Effector memory CD4-positive, alpha-beta T cell (primary cell): ENCODE results near the gene MICAL1.
"Not testable (repeated sequence)": the region's sequence is repeated elsewhere in the genome, so short reads cannot be mapped to it uniquely, and the experiment has no call there.

Source experiments
- DNase-seq, 3 donors: peaks; one replicate each; pipeline ENCODE4 v3.0.0-alpha.2; 2020
- H3K27ac ChIP-seq: 2 replicates; pipeline ENCODE4 v1.7.0; 2013; ENCODE audit warnings: mild to moderate bottlenecking, low read length, moderate library complexity; ENCODE audit not compliant: insufficient read depth, poor library complexity, severe bottlenecking
- H3K27me3 ChIP-seq: replicated peaks from 2 replicates; pipeline ENCODE4 v1.7.0; 2013; ENCODE audit warnings: mild to moderate bottlenecking, low read length; ENCODE audit not compliant: insufficient read depth, control insufficient read depth, poor library complexity, severe bottlenecking
- H3K36me3 ChIP-seq: 2 replicates; pipeline ENCODE4 v1.7.0; 2013; ENCODE audit warnings: mild to moderate bottlenecking, low read length, moderate library complexity; ENCODE audit not compliant: control insufficient read depth, insufficient read depth
- H3K4me1 ChIP-seq: 2 replicates; pipeline ENCODE4 v1.7.0; 2013; ENCODE audit warnings: low read length, mild to moderate bottlenecking; ENCODE audit not compliant: control insufficient read depth, insufficient read depth, poor library complexity, severe bottlenecking
- H3K4me3 ChIP-seq: 2 replicates; pipeline ENCODE4 v1.7.0; 2013; ENCODE audit warnings: low read length, low read depth, mild to moderate bottlenecking; ENCODE audit not compliant: insufficient read depth, poor library complexity, severe bottlenecking
- H3K9me3 ChIP-seq: 2 replicates; pipeline ENCODE4 v1.7.0; 2013; ENCODE audit warnings: mild to moderate bottlenecking, low read length, moderate library complexity; ENCODE audit not compliant: control insufficient read depth

The MICAL1 gene

GRCh38 chr6:109466212-109466923, 10.8 kb upstream of the MICAL1 start:
- Histone ChIP-seq H3K4me1 (no peaks in the 10 kb centered on the region), H3K36me3 (peaks cover 67% of the 10 kb centered on the region), H3K27me3 (no peaks in the 10 kb centered on the region), H3K4me3 (no peak overlapping the region), H3K9me3 (no peaks in the 10 kb centered on the region), H3K27ac (no peak overlapping the region)
- no peak for DNase-seq

- Histone ChIP-seq H3K27me3 (no peaks in the 10 kb centered on the region), H3K4me1 (no peaks in the 10 kb centered on the region), H3K4me3 (no peak overlapping the region), H3K27ac (no peak overlapping the region), H3K36me3 (peaks cover 62% of the 10 kb centered on the region), H3K9me3 (no peaks in the 10 kb centered on the region)
- no peak for DNase-seq
Observed at GRCh38 chr6:109465772-109466171, 10.2 kb upstream of the MICAL1 start.

GRCh38 chr6:109461733-109462526, 6.4 kb upstream of the MICAL1 start:
- H3K9me3 ChIP-seq = no peaks in the 10 kb centered on the region
- H3K27me3 ChIP-seq = no peaks in the 10 kb centered on the region
- no peak for DNase-seq
- peaks cover 32% of the 10 kb centered on the region for H3K36me3 ChIP-seq
- no peak overlapping the region for H3K27ac ChIP-seq
- H3K4me1 ChIP-seq = peaks cover 9% of the 10 kb centered on the region
- no peak overlapping the region for H3K4me3 ChIP-seq

GRCh38 chr6:109461205-109461604, 5.6 kb upstream of the MICAL1 start:
- not testable (repeated sequence) for H3K9me3 ChIP-seq, DNase-seq, H3K27me3 ChIP-seq, H3K4me3 ChIP-seq
- Histone ChIP-seq H3K36me3 (peaks cover 25% of the 10 kb centered on the region), H3K4me1 (peaks cover 13% of the 10 kb centered on the region), H3K27ac (peak overlapping the region; percentile 12)

GRCh38 chr6:109460161-109460829, 4.7 kb upstream of the MICAL1 start:
- peaks cover 17% of the 10 kb centered on the region for H3K4me1 ChIP-seq
- no peaks in the 10 kb centered on the region for H3K27me3 ChIP-seq
- peaks cover 17% of the 10 kb centered on the region for H3K36me3 ChIP-seq
- no peak for DNase-seq
- H3K27ac ChIP-seq = peak overlapping the region; percentile 22
- H3K4me3 ChIP-seq = no peak overlapping the region
- H3K9me3 ChIP-seq = no peaks in the 10 kb centered on the region

- Histone ChIP-seq H3K4me3 (no peak overlapping the region), H3K9me3 (no peaks in the 10 kb centered on the region), H3K27me3 (no peaks in the 10 kb centered on the region), H3K36me3 (peaks cover 6% of the 10 kb centered on the region), H3K27ac (peak overlapping the region; percentile 39), H3K4me1 (peaks cover 26% of the 10 kb centered on the region)
- peak in 2 of 3 donors; percentile 22 to 39 for DNase-seq
Observed at GRCh38 chr6:109458774-109459531, 3.4 kb upstream of the MICAL1 start.

GRCh38 chr6:109457562-109457996, 2.0 kb upstream of the MICAL1 start:
- Histone ChIP-seq H3K4me1 (peaks cover 30% of the 10 kb centered on the region), H3K4me3 (no peak overlapping the region), H3K27me3 (no peaks in the 10 kb centered on the region), H3K36me3 (peaks cover 5% of the 10 kb centered on the region), H3K9me3 (no peaks in the 10 kb centered on the region), H3K27ac (peak overlapping the region; percentile 22)
- DNase-seq = no peak

GRCh38 chr6:109456710-109457561, 1.4 kb upstream of the MICAL1 start:
- Histone ChIP-seq H3K4me3 (no peak overlapping the region), H3K9me3 (no peaks in the 10 kb centered on the region), H3K36me3 (peaks cover 9% of the 10 kb centered on the region), H3K27ac (no peak overlapping the region), H3K27me3 (no peaks in the 10 kb centered on the region), H3K4me1 (peaks cover 30% of the 10 kb centered on the region)
- no peak for DNase-seq

GRCh38 chr6:109456111-109456583, 575 bp upstream of the MICAL1 start:
- H3K27ac ChIP-seq = peak overlapping the region; percentile 97
- peaks cover 13% of the 10 kb centered on the region for H3K36me3 ChIP-seq
- DNase-seq = no peak
- H3K4me3 ChIP-seq = peak overlapping the region; percentile 84
- no peaks in the 10 kb centered on the region for H3K27me3 ChIP-seq
- no peaks in the 10 kb centered on the region for H3K9me3 ChIP-seq
- H3K4me1 ChIP-seq = peaks cover 30% of the 10 kb centered on the region
